ENCODE measurements around the gene ZBTB38.

DNA sequence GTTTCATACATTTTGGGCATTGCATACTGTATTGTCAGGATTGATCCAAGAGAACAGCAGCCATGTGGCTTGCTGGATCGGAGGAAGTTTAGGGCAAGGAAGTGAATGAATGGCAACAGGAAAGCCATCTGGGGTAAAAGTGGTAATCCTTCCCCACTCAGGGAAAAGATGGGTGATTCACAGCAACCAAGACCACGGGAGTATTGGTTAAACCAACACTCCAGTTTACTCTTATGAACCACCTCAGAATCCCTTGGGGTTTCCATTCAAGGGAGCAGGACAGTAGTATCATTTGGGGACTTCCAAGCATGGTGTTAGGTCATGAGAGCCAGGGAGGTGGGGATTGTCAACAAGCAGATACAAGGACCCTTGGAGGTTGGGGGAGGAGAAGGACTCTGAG is 25.2 kb upstream of the ZBTB38 start:
- TF ChIP-seq CTCF (IDR thresholded peaks at IDR 0.05) (no peak), EP300 (IDR thresholded peaks at IDR 0.05) (no peak), POLR2A (IDR thresholded peaks at IDR 0.05) (no peak)

Data from ovary (tissue), 3 donors.